NCI-H1105 treated with DMSO at 0.1 percent for 48 hours (cell line): ENCODE data around the gene ACTL7B.
"Not testable (repeated sequence)": the region's sequence is repeated elsewhere in the genome, so short reads cannot be mapped to it uniquely, and the experiment has no call there.

Experiments
- DNase-seq: peaks from one replicate; lab custom pipeline; 2025; lab: John Stamatoyannopoulos, UW

ACTL7B gene

DNA sequence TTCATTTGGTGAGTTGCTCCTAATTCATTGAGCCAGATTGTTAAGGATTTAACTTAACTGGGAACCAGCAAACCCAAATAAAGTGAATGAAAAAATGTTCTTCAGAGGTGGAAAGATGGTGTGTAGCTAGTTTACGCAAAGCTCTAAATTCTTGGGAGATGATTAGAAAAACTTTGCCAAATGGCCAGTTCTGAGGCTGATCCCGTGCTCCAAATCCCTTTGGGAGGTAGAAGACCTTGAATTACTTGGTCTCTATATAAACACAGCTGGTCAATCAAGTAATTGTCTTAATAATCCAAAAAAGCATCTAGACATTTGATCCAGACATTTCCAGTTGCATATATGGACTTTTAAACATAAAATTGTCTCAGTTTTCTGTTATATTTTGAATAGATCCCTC lies 11.4 kb downstream of the ACTL7B start:
- peak; percentile 94 for DNase-seq

DNA sequence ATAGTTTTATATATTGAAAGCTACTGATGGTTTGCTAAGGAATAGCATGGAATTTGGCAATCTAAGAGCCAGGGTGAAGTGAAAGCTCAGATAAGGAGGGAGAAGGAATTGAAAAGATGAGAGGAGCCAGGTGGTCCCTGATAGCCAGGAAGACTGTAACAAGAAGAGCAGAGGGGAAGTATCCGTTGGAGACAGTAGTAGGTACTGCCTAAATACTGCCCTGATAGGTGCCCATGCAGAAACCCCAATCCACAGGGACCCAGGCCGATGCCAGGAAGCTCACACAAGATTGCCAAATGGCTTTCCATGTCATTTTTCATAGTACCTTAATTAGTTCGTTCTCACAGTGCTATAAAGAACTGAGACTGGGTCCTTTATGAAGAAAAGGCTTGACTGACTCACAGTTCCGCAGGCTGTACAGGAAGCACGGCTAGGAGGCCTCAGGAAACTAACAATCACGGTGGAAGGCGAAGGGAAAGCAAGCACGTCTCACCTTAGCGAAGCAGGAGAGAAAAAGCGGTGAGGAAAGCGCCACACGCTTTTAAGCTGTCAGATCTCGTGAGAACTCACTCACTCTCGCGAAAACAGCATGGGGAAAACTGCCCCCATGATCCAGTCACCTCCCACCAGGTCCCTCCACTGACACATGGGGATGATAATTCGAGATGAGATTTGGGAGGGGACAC lies 13.0 kb downstream of the ACTL7B start:
- DNase-seq: no peak

DNA sequence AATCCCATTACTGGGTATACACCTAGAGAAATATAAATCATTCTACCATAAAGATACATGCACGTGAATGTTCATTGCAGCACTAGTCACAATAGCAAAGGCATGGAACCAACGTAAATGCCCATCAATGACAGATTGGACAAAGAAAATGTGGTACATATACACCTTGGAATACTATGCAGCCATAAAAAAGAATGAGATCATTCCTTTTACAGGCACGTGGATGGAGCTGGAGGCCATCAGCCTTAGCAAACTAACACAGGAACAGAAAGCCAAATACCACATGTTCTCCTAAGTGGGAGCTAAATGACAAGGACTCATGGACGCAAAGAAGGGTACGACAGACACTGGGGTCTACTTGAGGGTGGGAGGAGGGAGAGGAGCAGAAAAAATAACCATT lies 16.2 kb downstream of the ACTL7B start:
- DNase-seq: not testable (repeated sequence)

DNA sequence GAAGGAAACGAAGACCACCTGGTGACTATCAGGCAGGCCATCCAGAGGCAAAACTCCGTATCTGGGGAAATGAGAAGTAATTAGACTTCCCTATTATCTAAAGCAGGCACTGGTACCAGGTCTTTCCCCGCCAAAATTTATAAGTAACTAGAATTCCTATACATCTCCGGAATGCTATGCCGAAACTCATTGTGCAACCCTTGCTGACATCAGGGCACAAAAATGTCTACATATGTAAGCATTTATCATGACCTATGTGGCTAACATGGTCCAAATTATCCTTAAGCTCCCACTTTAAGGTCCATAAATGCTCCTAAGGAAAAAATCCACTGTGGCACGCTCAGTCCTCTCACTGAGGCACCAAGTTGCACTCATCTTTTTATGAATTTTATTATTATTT lies 17.8 kb downstream of the ACTL7B start:
- no peak for DNase-seq

GRCh38 chr9:108837530-108837929 lies 18.3 kb downstream of the ACTL7B start:
- DNase-seq: no peak

DNA sequence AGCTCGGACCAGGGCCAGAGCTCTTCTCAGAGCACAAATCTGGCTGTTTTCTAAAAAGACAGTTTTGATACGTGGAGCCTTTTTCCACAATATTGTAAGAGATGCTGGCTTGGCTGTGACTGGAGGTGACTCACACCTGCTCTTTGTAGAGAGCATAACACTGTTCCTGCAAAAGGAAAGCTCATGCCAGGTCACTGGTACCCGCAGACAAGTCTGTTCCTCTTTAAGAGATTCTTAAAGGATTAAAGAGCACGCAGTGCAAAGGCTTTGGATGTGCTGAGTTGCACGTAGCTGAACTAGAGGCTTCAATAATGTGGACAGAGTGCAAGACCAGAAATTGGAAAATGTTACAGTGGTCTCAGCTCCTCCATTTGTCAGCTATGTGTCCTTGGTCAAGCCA lies 19.0 kb downstream of the ACTL7B start:
- no peak for DNase-seq

- DNase-seq: no peak
Measured at GRCh38 chr9:108836319-108836718, 19.5 kb downstream of the ACTL7B start.

GRCh38 chr9:108835831-108836230 lies 20.0 kb downstream of the ACTL7B start:
- no peak for DNase-seq

DNA sequence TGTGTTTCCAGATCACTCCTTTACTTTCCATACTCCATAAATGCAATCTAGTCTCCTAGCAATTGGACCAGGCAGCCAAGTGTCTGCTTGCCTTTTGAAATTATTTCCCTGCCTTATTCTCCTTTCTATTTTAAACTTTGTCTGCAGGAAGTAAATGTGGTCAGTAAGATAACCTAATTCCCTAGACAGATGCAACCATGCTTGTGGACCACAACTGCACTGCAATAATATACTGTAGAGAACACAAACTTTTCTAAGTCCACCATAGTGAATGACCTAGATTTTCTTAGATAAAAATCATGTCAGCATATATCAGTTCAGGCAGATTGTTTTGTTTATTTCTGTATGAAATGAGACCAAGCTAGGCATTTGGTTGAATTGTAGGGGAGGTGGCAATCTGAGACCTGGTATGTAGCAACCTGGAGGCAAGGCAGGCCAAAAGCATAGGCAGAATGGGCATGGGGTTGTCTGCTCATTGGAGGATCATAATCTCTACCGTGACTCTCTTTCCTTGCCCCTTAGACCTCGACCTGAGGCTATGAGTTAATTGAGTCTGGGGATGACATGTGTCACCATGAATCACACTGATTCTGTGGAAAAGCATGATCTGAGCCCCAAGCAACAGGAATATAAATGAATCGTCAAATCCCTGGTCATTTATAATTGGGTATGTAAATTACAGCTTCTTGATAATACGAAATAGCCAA lies 20.7 kb downstream of the ACTL7B start:
- no peak for DNase-seq

DNA sequence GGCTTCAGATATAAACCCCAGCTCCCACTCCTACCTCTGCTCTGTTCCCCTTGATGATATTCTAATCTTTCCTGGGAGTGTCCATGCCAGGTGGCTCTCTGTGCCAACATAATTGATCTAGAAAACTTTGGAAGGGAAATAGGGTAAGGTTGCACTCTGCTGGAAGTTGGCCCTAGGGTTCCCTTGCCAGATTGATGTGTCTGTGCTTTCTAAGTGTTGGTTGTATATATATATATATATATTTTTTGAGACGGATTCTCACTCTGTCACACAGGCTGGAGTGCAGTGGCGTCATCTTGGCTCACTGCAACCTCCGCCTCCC lies 23.6 kb downstream of the ACTL7B start:
- DNase-seq: no peak

DNA sequence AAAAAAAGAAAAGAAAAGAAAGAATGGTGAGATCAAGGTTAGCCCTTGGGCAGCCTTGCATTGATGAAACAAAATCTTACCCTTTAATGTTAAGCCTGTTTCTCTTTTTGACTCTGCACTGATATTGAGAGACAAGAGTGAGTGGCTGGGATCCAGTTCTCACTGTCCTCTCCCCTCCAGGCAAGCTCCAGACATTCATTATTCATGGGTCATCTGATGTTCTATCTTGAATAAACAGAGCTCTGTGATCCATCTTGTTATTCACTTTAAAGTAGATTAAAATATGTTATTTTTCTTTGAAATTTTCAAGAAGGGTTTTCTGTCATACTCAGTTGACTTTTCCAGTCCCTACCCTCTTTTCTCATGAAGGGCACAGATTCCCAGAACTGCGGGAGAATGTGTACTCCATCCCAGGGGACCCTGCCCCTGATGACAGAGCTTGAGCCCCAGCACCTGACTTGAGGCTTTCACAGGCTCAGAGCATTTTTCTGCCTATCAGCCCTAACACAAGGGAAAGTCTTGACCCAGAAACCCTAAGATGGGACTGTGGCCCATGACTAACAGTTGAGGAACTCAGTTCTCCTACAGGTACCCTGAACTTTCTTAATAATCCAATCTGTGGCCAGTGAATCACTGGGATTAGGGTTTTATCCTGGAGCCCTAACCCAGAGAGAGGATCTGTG lies 24.1 kb downstream of the ACTL7B start:
- DNase-seq: no peak

DNA sequence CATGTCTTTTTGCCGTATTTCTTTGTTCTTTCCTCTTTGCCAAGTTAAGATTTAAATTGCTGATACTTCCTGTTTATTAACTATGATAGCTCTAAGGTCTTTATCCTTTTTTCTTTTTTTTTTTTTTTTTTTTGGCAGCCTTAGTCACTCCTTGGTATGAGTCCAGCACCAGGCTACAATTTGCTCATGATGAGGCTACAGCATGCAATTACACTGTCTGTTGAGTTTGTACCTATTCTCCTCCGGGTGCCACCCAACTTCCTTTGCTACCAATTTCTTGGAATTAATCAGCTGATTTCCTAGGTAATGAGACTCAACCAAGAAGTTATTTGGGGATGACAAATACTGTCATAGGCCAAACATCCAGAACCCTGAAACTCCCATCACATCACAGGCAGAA lies 25.5 kb downstream of the ACTL7B start:
- no peak for DNase-seq

- DNase-seq: no peak
Measured at GRCh38 chr9:108823829-108824228, 32.0 kb downstream of the ACTL7B start.

DNA sequence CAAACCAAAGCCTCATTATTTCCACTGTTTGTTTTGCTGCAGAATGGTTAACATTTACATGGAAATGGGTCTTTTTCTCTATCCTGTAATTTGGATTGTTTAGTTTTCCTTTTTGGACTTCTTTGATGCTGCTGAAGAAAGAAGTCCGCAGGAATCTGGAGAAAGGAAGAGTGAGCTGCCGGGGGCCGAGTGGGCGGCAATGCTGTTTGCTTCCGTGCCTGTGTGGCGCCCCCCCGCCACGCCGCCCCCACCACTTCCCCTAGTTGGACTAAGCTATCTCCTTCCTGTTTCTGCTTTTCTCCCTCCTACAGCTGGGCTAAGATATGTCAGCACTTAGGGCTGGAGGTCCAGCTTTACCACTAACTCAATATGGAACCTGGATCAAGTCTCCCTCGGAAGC lies 39.7 kb downstream of the ACTL7B start:
- no peak for DNase-seq

- DNase-seq: no peak
Measured at GRCh38 chr9:108815156-108815555, 40.6 kb downstream of the ACTL7B start.

- peak; percentile 45 for DNase-seq
Measured at GRCh38 chr9:108813951-108814601, 41.7 kb downstream of the ACTL7B start.

GRCh38 chr9:108812396-108813025 lies 43.3 kb downstream of the ACTL7B start:
- no peak for DNase-seq

DNA sequence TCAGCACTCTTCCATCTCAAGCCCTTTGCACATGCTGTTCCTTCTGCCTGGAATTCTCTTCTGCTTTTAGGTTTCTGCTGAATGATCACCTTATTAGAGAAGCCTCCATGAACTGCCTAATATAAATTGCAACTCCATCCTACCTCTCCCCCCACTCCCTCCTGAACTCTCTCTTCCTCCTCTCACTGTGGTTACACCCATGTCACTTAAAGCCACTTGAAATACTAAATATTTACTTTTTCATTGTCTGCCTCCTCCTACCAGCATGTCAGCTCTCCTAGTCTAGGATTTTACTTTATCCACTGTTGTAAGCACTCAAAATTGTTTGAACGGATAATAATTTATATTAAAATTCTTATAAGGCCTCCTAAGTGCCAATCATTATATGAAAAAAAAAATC lies 43.8 kb downstream of the ACTL7B start:
- peak; percentile 57 for DNase-seq

- no peak for DNase-seq
Measured at GRCh38 chr9:108809269-108809668, 46.5 kb downstream of the ACTL7B start.
